GM12878 (cell line): ENCODE data around the gene CFAP157. TPM values are rescaled to one million over a fixed set of nuclear protein-coding genes. Genes with fewer than 3 reads are reported as not detected.

Experiments
- ATAC-seq: fragments of 200-7000 bp; cut with Tn5 transposase; 3 replicates; pipeline ENCODE4 v1.9.1; 2020; ENCODE audit warnings: mild to moderate bottlenecking, moderate library complexity
- BruUV-seq: library from RNA; stranded (reverse); fragments of 400-500 nt; replicated peaks from 2 replicates; lab custom pipeline; 2021; lab: Mats Ljungman, UMichigan
- CTCF ChIA-PET: fragments of 300-600 bp; sonication (Branson Sonifier 250); formaldehyde crosslinking; extraction: SDS; loops from one replicate; lab custom pipeline; 2021; ENCODE audit warnings: inconsistent platforms; lab: Yijun Ruan, JAX
- POLR2A ChIA-PET: fragments of 350-600 bp; formaldehyde crosslinking; extraction: SDS; loops from one replicate; lab custom pipeline; 2021; ENCODE audit warnings: inconsistent platforms; lab: Charles Lee
- RAD21 ChIA-PET: fragments of 300-600 bp; sonication (Branson Sonifier 250); formaldehyde crosslinking; loops from one replicate; lab custom pipeline; 2023; ENCODE audit warnings: antibody characterized with exemption; ENCODE audit not compliant: unreplicated experiment; lab: Charles Lee
- SMC1A ChIA-PET: fragments of 300-600 bp; sonication (Branson Sonifier 250); formaldehyde crosslinking; loops from one replicate; lab custom pipeline; 2023; ENCODE audit not compliant: unreplicated experiment, uncharacterized antibody; lab: Charles Lee
- DNase-seq: peaks from one replicate; pipeline ENCODE4 v3.0.0-alpha.2; 2011; ENCODE audit warnings: low read depth, low spot score
- FAIRE-seq: peaks from 3 replicates; lab custom pipeline; 2011; peaks lifted over from hg19 to GRCh38; lab: Jason Lieb, UNC
- H2AFZ ChIP-seq: 2 replicates; pipeline ENCODE4 v1.6.0; 2011; ENCODE audit warnings: low read depth, low read length, control low read depth; ENCODE audit not compliant: control insufficient read depth
- H3K27ac ChIP-seq: 2 replicates; pipeline ENCODE4 v1.5.1; 2011; ENCODE audit warnings: control low read depth; ENCODE audit not compliant: control insufficient read depth, insufficient read depth
- H3K27me3 ChIP-seq, 2 experiments: replicated peaks in 1 of 2; 2 replicates each; pipeline versions ENCODE4 v1.6.0 to v1.6.1; 2011; ENCODE audit warnings: low read length in 1 of 2; ENCODE audit not compliant: control insufficient read depth in 2 of 2, insufficient read depth in 2 of 2
- H3K36me3 ChIP-seq, 2 experiments: 2 replicates each; pipeline ENCODE4 v1.5.1; 2011; ENCODE audit warnings: low read length in 1 of 2; ENCODE audit not compliant: control insufficient read depth in 2 of 2, insufficient read depth in 2 of 2
- H3K4me1 ChIP-seq: 2 replicates; pipeline ENCODE4 v1.6.1; 2011; ENCODE audit warnings: mild to moderate bottlenecking, low read length, moderate library complexity, mixed read lengths; ENCODE audit not compliant: control insufficient read depth, insufficient read depth
- H3K4me2 ChIP-seq: 2 replicates; pipeline ENCODE4 v1.6.0; 2011; ENCODE audit warnings: control low read depth; ENCODE audit not compliant: control insufficient read depth, insufficient read depth
- H3K4me3 ChIP-seq: fragments of 200-600 bp; sonication (generic); 2 replicates; pipeline ENCODE4 v1.5.1; 2016
- H3K79me2 ChIP-seq: 2 replicates; pipeline ENCODE4 v1.6.0; 2011; ENCODE audit warnings: low read length; ENCODE audit not compliant: control insufficient read depth, insufficient read depth
- H3K9ac ChIP-seq: 2 replicates; pipeline ENCODE4 v1.8.0; 2011; ENCODE audit warnings: low read length, control low read depth, mixed read lengths; ENCODE audit not compliant: control insufficient read depth, insufficient read depth
- H3K9me3 ChIP-seq: replicated peaks from 3 replicates; pipeline ENCODE4 v1.5.1; 2011; ENCODE audit warnings: mild to moderate bottlenecking, low read length; ENCODE audit not compliant: control insufficient read depth, insufficient read depth
- H4K20me1 ChIP-seq: 2 replicates; pipeline ENCODE4 v1.6.0; 2011; ENCODE audit not compliant: control insufficient read depth, insufficient read depth
- ETV6 ChIP-seq, 2 experiments: fragments of 450-650 bp in 1 of 2; IDR thresholded peaks in 1 of 2; conservative IDR thresholded peaks in 1 of 2; 2 replicates each; pipeline ENCODE4 v1.6.1; 2014; ENCODE audit warnings: antibody characterized with exemption in 1 of 2, borderline replicate concordance in 1 of 2, low read depth in 1 of 2, mild to moderate bottlenecking in 1 of 2, moderate library complexity in 1 of 2
- FOXM1 ChIP-seq: IDR thresholded peaks from 2 replicates; pipeline ENCODE4 v1.6.1; 2012; ENCODE audit warnings: low read depth, mild to moderate bottlenecking, inconsistent platforms, low read length, moderate library complexity
- GABPA ChIP-seq: IDR thresholded peaks from 2 replicates; pipeline ENCODE4 v1.6.1; 2014; ENCODE audit warnings: antibody characterized with exemption, low read depth, mild to moderate bottlenecking, inconsistent platforms
- IRF3 ChIP-seq: fragments of 450-650 bp; IDR thresholded peaks from 2 replicates; pipeline ENCODE4 v1.6.1; 2014; ENCODE audit warnings: mild to moderate bottlenecking
- NRF1 ChIP-seq: conservative IDR thresholded peaks from 2 replicates; pipeline ENCODE4 v1.6.1; 2011; ENCODE audit warnings: mild to moderate bottlenecking, low read depth, low read length, improper control_type of control experiment
- SIN3A ChIP-seq: IDR thresholded peaks from 2 replicates; pipeline ENCODE4 v1.6.1; 2012; ENCODE audit warnings: low read depth, low read length, improper control_type of control experiment
- WGBS: methylation state at CpG from one replicate; pipeline ENCODE4 v1.1.6; 2016; ENCODE audit warnings: low lambda C conversion rate; ENCODE audit not compliant: insufficient replicate concordance, insufficient coverage; ENCODE audit errors: missing lambda C conversion rate; 5-methylcytosine and 5-hydroxymethylcytosine counted together
- in situ Hi-C: fragments of 300-500 bp; cut with MboI; formaldehyde crosslinking; loops from 9 replicates; pipeline ENCODE4 v1.14.3; 2018; ENCODE audit warnings: mixed read lengths
- intact Hi-C: fragments of 100-400 bp; cut with micrococcal nuclease; formaldehyde crosslinking; loops from one replicate; pipeline ENCODE4 v1.14.2; 2022; ENCODE audit not compliant: unreplicated experiment
- polyA plus RNA-seq, 11 experiments: library from polyadenylated mRNA; depleted of rRNA in 4 of 11; unstranded in 6 of 11; stranded (reverse) in 5 of 11; fragments of >200 nt; fragmentation: Nextera tagmentation in 4 of 11; fragmentation: Illumina TruSeq in 1 of 11; extraction: Ambion mirVana in 4 of 11; extraction: Trizol in 1 of 11; gene quantifications; 1 replicate in 1 of 11; 2 replicates in 10 of 11; pipeline versions ENCODE4 v1.2.1 to v1.2.3, GENCODE V29; 2011 to 2016; ENCODE audit warnings: inconsistent platforms in 2 of 11, missing spikeins in 2 of 11, low read depth in 1 of 11
- total RNA-seq, 4 experiments: library from RNA; depleted of rRNA in 3 of 4; stranded (reverse); fragments of >200 nt in 3 of 4; fragmentation: Illumina TruSeq in 1 of 4; extraction: Trizol in 1 of 4; gene quantifications; 2 replicates each; pipeline versions ENCODE4 v1.2.1 to v1.2.3, GENCODE V29; 2013 to 2021

The CFAP157 gene
- total and polyA plus RNA-seq, 10 of the 15 experiments (the other 5 are each of a cell fraction or from before 2014, with no cell fraction given), result 0.08 to 0.72 TPM; not detected in 8

GRCh38 chr9:127765418-127765817, 58.6 kb downstream of the CFAP157 start:
- Histone ChIP-seq H3K79me2 (peaks cover 8% of the 10 kb centered on the region), H3K4me1 (peaks cover 15% of the 10 kb centered on the region), H3K27ac (no peak overlapping the region), H3K4me3 (no peak overlapping the region)
- BruUV-seq, result no TSS peak
- POLR2A ChIA-PET, result interaction anchor here (0.8 kb wide), 1 partner anchor 19 kb away, joined by 8 read pairs; no protein-coding TSS in a partner anchor
- SMC1A ChIA-PET, result interaction anchor here (0.8 to 2.0 kb wide), 5 partner anchors 10 to 104 kb away, joined by 3 to 9 read pairs (median 6); partner anchors contain the start of gene TOR2A
- no peak for ATAC-seq
- TF ChIP-seq ETV6 (conservative IDR thresholded peaks at IDR 0.05 in 1 of 2, IDR thresholded peaks at IDR 0.05 in 1 of 2; ENCODE audit: borderline replicate concordance in 1 of 2, low read depth in 1 of 2), result no peak
- no peak for TF ChIP-seq SIN3A
- no peak for TF ChIP-seq IRF3
- TF ChIP-seq GABPA, result no peak
- TF ChIP-seq FOXM1, result no peak
- TF ChIP-seq NRF1, result no peak
- TF ChIP-seq, all 136 proteins: peak for 0
- ChIA-PET CTCF (interaction anchor here (0.8 to 9.2 kb wide), 8 partner anchors 14 to 176 kb away, joined by 3 to 75 read pairs (median 5); partner anchors contain the start of genes CDK9, SH2D3C and TOR2A), RAD21 (interaction anchor here (1.1 to 7.6 kb wide), 5 partner anchors 13 to 155 kb away, joined by 5 to 61 read pairs (median 11); partner anchors contain the start of genes CDK9, SH2D3C, ST6GALNAC4 and TOR2A)
- Histone ChIP-seq H2AFZ (no peak overlapping the region), H3K9ac (no peak overlapping the region), H3K4me2 (no peak overlapping the region), H3K9me3 (no peaks in the 10 kb centered on the region), H3K27me3 (no peaks in the 10 kb centered on the region), H4K20me1 (peaks cover 5% of the 10 kb centered on the region; the same call in 1 of the 2 replicates), H3K36me3 (peaks cover 5 to 31% of the 10 kb centered on the region in 2 experiments)
- in situ Hi-C loops, result no loop called here
- FAIRE-seq (no peak), DNase-seq (no peak)
- 100% methylated on average over 1 of the region's 1 CpG for WGBS
- intact Hi-C loops, result no loop called here

Other genes starting within 250 kb of the CFAP157 start
Only the 7 nearest of the 13 such genes appear.
- gene STXBP1, start 94.7 kb upstream of the CFAP157 start, total RNA-seq (2014; rRNA removed), result 0.44 TPM in 1 of 2 replicates, not detected in the other
- 0.31 TPM in 1 of 2 replicates, not detected in the other for gene STXBP1, start 94.7 kb upstream of the CFAP157 start, total RNA-seq (2014; rRNA removed; fragmentation: Illumina TruSeq; extraction: Trizol)
- 0.24 and 0.85 TPM in 2 replicates for gene STXBP1, start 94.7 kb upstream of the CFAP157 start, total RNA-seq (2021)
- 0.08 and 0.20 TPM in 2 replicates for gene STXBP1, start 94.7 kb upstream of the CFAP157 start, polyA plus RNA-seq (2011; rRNA removed)
- 0.09 and 1.5 TPM in 2 replicates for gene STXBP1, start 94.7 kb upstream of the CFAP157 start, polyA plus RNA-seq (2014; fragmentation: Illumina TruSeq; extraction: Trizol)
- gene STXBP1, start 94.7 kb upstream of the CFAP157 start, polyA plus RNA-seq (2014; fragmentation: Nextera tagmentation; extraction: Ambion mirVana), result under 1 TPM in 1 of 2 experiments, not detected in 1; 0.31 TPM
- gene STXBP1, start 94.7 kb upstream of the CFAP157 start, polyA plus RNA-seq (2014; rRNA removed), result 0.06 TPM in 1 of 2 replicates, not detected in the other
- under 1 TPM; 0.40 to 0.62 TPM for gene STXBP1, start 94.7 kb upstream of the CFAP157 start, polyA plus RNA-seq (2016; fragmentation: Nextera tagmentation; extraction: Ambion mirVana)
- 30.7 and 31.0 TPM in 2 replicates for gene PTRH1, start 8.7 kb downstream of the CFAP157 start, total RNA-seq (2014; rRNA removed)
- gene PTRH1, start 8.7 kb downstream of the CFAP157 start, total RNA-seq (2014; rRNA removed; fragmentation: Illumina TruSeq; extraction: Trizol), result 3.0 and 4.6 TPM in 2 replicates
- 13.1 and 14.5 TPM in 2 replicates for gene PTRH1, start 8.7 kb downstream of the CFAP157 start, total RNA-seq (2021)
- 2.8 and 5.9 TPM in 2 replicates for gene PTRH1, start 8.7 kb downstream of the CFAP157 start, polyA plus RNA-seq (2011; rRNA removed)
- 1.0 and 1.6 TPM in 2 replicates for gene PTRH1, start 8.7 kb downstream of the CFAP157 start, polyA plus RNA-seq (2014; fragmentation: Illumina TruSeq; extraction: Trizol)
- gene PTRH1, start 8.7 kb downstream of the CFAP157 start, polyA plus RNA-seq (2014; fragmentation: Nextera tagmentation; extraction: Ambion mirVana), result 1 to 10 TPM in 1 of 2 experiments, under 1 TPM in 1; 0.69 to 1.8 TPM
- 25.8 and 26.1 TPM in 2 replicates for gene PTRH1, start 8.7 kb downstream of the CFAP157 start, polyA plus RNA-seq (2014; rRNA removed)
- 10 to 100 TPM; 36.4 to 38.4 TPM for gene PTRH1, start 8.7 kb downstream of the CFAP157 start, polyA plus RNA-seq (2016; fragmentation: Nextera tagmentation; extraction: Ambion mirVana)
- not detected in 2 replicates for gene TTC16, start 9.1 kb downstream of the CFAP157 start, total RNA-seq (2014; rRNA removed)
- not detected in 2 replicates for gene TTC16, start 9.1 kb downstream of the CFAP157 start, total RNA-seq (2014; rRNA removed; fragmentation: Illumina TruSeq; extraction: Trizol)
- not detected in 2 replicates for gene TTC16, start 9.1 kb downstream of the CFAP157 start, total RNA-seq (2021)
- gene TTC16, start 9.1 kb downstream of the CFAP157 start, polyA plus RNA-seq (2011; rRNA removed), result 0.03 TPM in 1 of 2 replicates, not detected in the other
- gene TTC16, start 9.1 kb downstream of the CFAP157 start, polyA plus RNA-seq (2014; fragmentation: Illumina TruSeq; extraction: Trizol), result not detected in 2 replicates
- not detected for gene TTC16, start 9.1 kb downstream of the CFAP157 start, polyA plus RNA-seq (2014; fragmentation: Nextera tagmentation; extraction: Ambion mirVana)
- 0.04 TPM in 1 of 2 replicates, not detected in the other for gene TTC16, start 9.1 kb downstream of the CFAP157 start, polyA plus RNA-seq (2014; rRNA removed)
- gene TTC16, start 9.1 kb downstream of the CFAP157 start, polyA plus RNA-seq (2016; fragmentation: Nextera tagmentation; extraction: Ambion mirVana), result not detected
- gene TOR2A, start 28.3 kb downstream of the CFAP157 start, total RNA-seq (2014; rRNA removed), result 7.8 and 12.6 TPM in 2 replicates
- gene TOR2A, start 28.3 kb downstream of the CFAP157 start, total RNA-seq (2014; rRNA removed; fragmentation: Illumina TruSeq; extraction: Trizol), result 2.7 and 4.2 TPM in 2 replicates
- 11.5 and 11.6 TPM in 2 replicates for gene TOR2A, start 28.3 kb downstream of the CFAP157 start, total RNA-seq (2021)
- 0.91 and 2.4 TPM in 2 replicates for gene TOR2A, start 28.3 kb downstream of the CFAP157 start, polyA plus RNA-seq (2011; rRNA removed)
- gene TOR2A, start 28.3 kb downstream of the CFAP157 start, polyA plus RNA-seq (2014; fragmentation: Illumina TruSeq; extraction: Trizol), result 1.6 and 5.4 TPM in 2 replicates
- gene TOR2A, start 28.3 kb downstream of the CFAP157 start, polyA plus RNA-seq (2014; fragmentation: Nextera tagmentation; extraction: Ambion mirVana), result 1 to 10 TPM in 1 of 2 experiments, under 1 TPM in 1; 0.52 to 1.6 TPM
- 14.3 and 17.4 TPM in 2 replicates for gene TOR2A, start 28.3 kb downstream of the CFAP157 start, polyA plus RNA-seq (2014; rRNA removed)
- 10 to 100 TPM; 22.1 to 23.7 TPM for gene TOR2A, start 28.3 kb downstream of the CFAP157 start, polyA plus RNA-seq (2016; fragmentation: Nextera tagmentation; extraction: Ambion mirVana)
- gene SH2D3C, start 71.7 kb downstream of the CFAP157 start, total RNA-seq (2014; rRNA removed), result 16.1 and 19.0 TPM in 2 replicates
- gene SH2D3C, start 71.7 kb downstream of the CFAP157 start, total RNA-seq (2014; rRNA removed; fragmentation: Illumina TruSeq; extraction: Trizol), result 8.4 and 9.0 TPM in 2 replicates
- gene SH2D3C, start 71.7 kb downstream of the CFAP157 start, total RNA-seq (2021), result 21.0 and 23.5 TPM in 2 replicates
- 3.2 and 13.5 TPM in 2 replicates for gene SH2D3C, start 71.7 kb downstream of the CFAP157 start, polyA plus RNA-seq (2011; rRNA removed)
- gene SH2D3C, start 71.7 kb downstream of the CFAP157 start, polyA plus RNA-seq (2014; fragmentation: Illumina TruSeq; extraction: Trizol), result 4.4 and 11.6 TPM in 2 replicates
- gene SH2D3C, start 71.7 kb downstream of the CFAP157 start, polyA plus RNA-seq (2014; fragmentation: Nextera tagmentation; extraction: Ambion mirVana), result 1 to 10 TPM; 1.2 to 1.9 TPM
- 19.5 and 25.2 TPM in 2 replicates for gene SH2D3C, start 71.7 kb downstream of the CFAP157 start, polyA plus RNA-seq (2014; rRNA removed)
- gene SH2D3C, start 71.7 kb downstream of the CFAP157 start, polyA plus RNA-seq (2016; fragmentation: Nextera tagmentation; extraction: Ambion mirVana), result 10 to 100 TPM; 20.7 to 23.2 TPM
- 33.6 and 34.3 TPM in 2 replicates for gene CDK9, start 79.0 kb downstream of the CFAP157 start, total RNA-seq (2014; rRNA removed)
- 24.5 and 25.2 TPM in 2 replicates for gene CDK9, start 79.0 kb downstream of the CFAP157 start, total RNA-seq (2014; rRNA removed; fragmentation: Illumina TruSeq; extraction: Trizol)
- gene CDK9, start 79.0 kb downstream of the CFAP157 start, total RNA-seq (2021), result 86.3 and 92.6 TPM in 2 replicates
- 30.3 and 46.5 TPM in 2 replicates for gene CDK9, start 79.0 kb downstream of the CFAP157 start, polyA plus RNA-seq (2011; rRNA removed)
- gene CDK9, start 79.0 kb downstream of the CFAP157 start, polyA plus RNA-seq (2014; fragmentation: Illumina TruSeq; extraction: Trizol), result 41.7 and 57.0 TPM in 2 replicates
- 1 to 10 TPM; 7.3 to 9.6 TPM for gene CDK9, start 79.0 kb downstream of the CFAP157 start, polyA plus RNA-seq (2014; fragmentation: Nextera tagmentation; extraction: Ambion mirVana)
- gene CDK9, start 79.0 kb downstream of the CFAP157 start, polyA plus RNA-seq (2014; rRNA removed), result 56.7 and 59.9 TPM in 2 replicates
- 10 to 100 TPM; 80.9 to 85.5 TPM for gene CDK9, start 79.0 kb downstream of the CFAP157 start, polyA plus RNA-seq (2016; fragmentation: Nextera tagmentation; extraction: Ambion mirVana)
- 62.8 and 79.6 TPM in 2 replicates for gene FPGS, start 95.9 kb downstream of the CFAP157 start, total RNA-seq (2014; rRNA removed)
- gene FPGS, start 95.9 kb downstream of the CFAP157 start, total RNA-seq (2014; rRNA removed; fragmentation: Illumina TruSeq; extraction: Trizol), result 43.3 and 44.4 TPM in 2 replicates
- gene FPGS, start 95.9 kb downstream of the CFAP157 start, total RNA-seq (2021), result 89.3 and 98.3 TPM in 2 replicates
- gene FPGS, start 95.9 kb downstream of the CFAP157 start, polyA plus RNA-seq (2011; rRNA removed), result 34.1 and 64.4 TPM in 2 replicates
- 49.0 and 81.2 TPM in 2 replicates for gene FPGS, start 95.9 kb downstream of the CFAP157 start, polyA plus RNA-seq (2014; fragmentation: Illumina TruSeq; extraction: Trizol)
- 1 to 10 TPM; 1.2 to 8.2 TPM for gene FPGS, start 95.9 kb downstream of the CFAP157 start, polyA plus RNA-seq (2014; fragmentation: Nextera tagmentation; extraction: Ambion mirVana)
- gene FPGS, start 95.9 kb downstream of the CFAP157 start, polyA plus RNA-seq (2014; rRNA removed), result 88.1 and 95.0 TPM in 2 replicates
- 100 to 1,000 TPM; 112 to 127 TPM for gene FPGS, start 95.9 kb downstream of the CFAP157 start, polyA plus RNA-seq (2016; fragmentation: Nextera tagmentation; extraction: Ambion mirVana)